ENCODE results near the gene ABCC2.

DNA sequence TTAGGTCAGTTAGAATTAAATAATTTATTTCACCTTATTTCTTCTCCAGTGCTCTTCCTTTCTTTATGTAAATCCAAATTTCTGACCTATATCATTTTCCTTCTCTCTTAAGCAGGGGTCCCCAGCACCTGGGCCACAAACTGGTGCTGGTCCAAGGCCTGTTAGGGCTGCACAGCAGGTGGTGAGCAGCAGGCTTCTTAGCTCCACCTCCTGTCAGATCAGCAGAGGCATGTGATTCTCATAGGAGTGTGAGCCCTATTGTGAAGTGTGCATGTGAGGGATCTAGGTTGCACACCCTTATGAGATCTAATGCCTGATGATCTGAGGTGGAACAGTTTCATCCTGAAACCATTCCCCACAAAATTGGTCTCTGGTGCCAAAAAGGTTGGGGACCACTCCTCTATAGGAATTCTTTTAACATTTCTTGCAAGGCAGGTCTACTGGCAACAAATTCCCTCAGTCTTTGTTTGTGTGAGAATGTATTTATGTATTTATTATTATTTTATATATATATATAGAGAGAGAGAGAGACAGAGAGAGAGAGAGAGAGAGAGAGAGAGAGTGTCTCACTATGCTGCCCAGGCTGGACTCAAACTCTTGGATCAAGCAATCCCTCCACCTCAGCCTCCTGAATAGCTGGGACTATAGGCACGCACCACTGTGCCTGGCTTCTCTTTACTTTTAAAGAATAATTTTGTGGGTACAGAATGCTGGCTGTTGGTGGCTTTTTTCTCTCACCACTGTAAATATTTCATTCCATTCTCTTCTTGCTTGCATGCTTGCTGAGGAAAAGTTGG lies 4.3 kb upstream of the ABCC2 start:
- TF ChIP-seq RAD21 (IDR thresholded peaks at IDR 0.05; ENCODE audit: low read length) (no peak), CEBPB (IDR thresholded peaks at IDR 0.05; ENCODE audit: low read depth, low read length) (no peak), RFX5 (IDR thresholded peaks at IDR 0.05; ENCODE audit: low read depth, low read length) (no peak), SMC3 (IDR thresholded peaks at IDR 0.05; ENCODE audit: low read depth, low read length) (no peak), POLR2A (IDR thresholded peaks at IDR 0.05; ENCODE audit: low read depth, low read length) (no peak), MAZ (IDR thresholded peaks at IDR 0.05; ENCODE audit: borderline replicate concordance, low read depth, low read length) (no peak), MAFK (IDR thresholded peaks at IDR 0.05; ENCODE audit: low read depth, low read length) (no peak), FOS (IDR thresholded peaks at IDR 0.05; ENCODE audit: low read depth, low read length) (no peak), RCOR1 (IDR thresholded peaks at IDR 0.05; ENCODE audit: insufficient replicate concordance, low read length) (no peak), BHLHE40 (IDR thresholded peaks at IDR 0.05; ENCODE audit: low read depth, low read length) (no peak), CHD1 (IDR thresholded peaks at IDR 0.05; ENCODE audit: low read depth, low read length) (no peak)
- TF ChIP-seq, protein P1, sequence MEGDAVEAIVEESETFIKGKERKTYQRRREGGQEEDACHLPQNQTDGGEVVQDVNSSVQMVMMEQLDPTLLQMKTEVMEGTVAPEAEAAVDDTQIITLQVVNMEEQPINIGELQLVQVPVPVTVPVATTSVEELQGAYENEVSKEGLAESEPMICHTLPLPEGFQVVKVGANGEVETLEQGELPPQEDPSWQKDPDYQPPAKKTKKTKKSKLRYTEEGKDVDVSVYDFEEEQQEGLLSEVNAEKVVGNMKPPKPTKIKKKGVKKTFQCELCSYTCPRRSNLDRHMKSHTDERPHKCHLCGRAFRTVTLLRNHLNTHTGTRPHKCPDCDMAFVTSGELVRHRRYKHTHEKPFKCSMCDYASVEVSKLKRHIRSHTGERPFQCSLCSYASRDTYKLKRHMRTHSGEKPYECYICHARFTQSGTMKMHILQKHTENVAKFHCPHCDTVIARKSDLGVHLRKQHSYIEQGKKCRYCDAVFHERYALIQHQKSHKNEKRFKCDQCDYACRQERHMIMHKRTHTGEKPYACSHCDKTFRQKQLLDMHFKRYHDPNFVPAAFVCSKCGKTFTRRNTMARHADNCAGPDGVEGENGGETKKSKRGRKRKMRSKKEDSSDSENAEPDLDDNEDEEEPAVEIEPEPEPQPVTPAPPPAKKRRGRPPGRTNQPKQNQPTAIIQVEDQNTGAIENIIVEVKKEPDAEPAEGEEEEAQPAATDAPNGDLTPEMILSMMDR (conservative IDR thresholded peaks at IDR 0.05; ENCODE audit: low read depth, low read length): no peak
- TF ChIP-seq, protein P2, sequence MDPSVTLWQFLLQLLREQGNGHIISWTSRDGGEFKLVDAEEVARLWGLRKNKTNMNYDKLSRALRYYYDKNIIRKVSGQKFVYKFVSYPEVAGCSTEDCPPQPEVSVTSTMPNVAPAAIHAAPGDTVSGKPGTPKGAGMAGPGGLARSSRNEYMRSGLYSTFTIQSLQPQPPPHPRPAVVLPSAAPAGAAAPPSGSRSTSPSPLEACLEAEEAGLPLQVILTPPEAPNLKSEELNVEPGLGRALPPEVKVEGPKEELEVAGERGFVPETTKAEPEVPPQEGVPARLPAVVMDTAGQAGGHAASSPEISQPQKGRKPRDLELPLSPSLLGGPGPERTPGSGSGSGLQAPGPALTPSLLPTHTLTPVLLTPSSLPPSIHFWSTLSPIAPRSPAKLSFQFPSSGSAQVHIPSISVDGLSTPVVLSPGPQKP (IDR thresholded peaks at IDR 0.05; ENCODE audit: borderline replicate concordance, low read depth, low read length): no peak

Measured in IMR-90 (cell line).